Ovary (tissue), 3 donors: ENCODE data around the gene BUD23.

Experiments used
- CTCF ChIP-seq, 3 donors: fragments of 450-650 bp in 2 of 3; fragments of 200-600 bp in 1 of 3; IDR thresholded peaks; one replicate each; pipeline versions ENCODE4 v1.5.1 to v1.8.0; 2016 to 2022; ENCODE audit warnings: antibody characterized with exemption in 3 of 3, mild to moderate bottlenecking in 1 of 3
- EP300 ChIP-seq: sonication (generic); formaldehyde crosslinking; IDR thresholded peaks from one replicate; pipeline ENCODE4 v1.6.1; 2017; ENCODE audit warnings: antibody characterized with exemption
- POLR2A ChIP-seq: fragments of 450-650 bp; IDR thresholded peaks from one replicate; pipeline ENCODE4 v1.6.1; 2017; ENCODE audit warnings: antibody characterized with exemption, mild to moderate bottlenecking, moderate library complexity
- donor health status: DM: no; HTN: no; CAD: no.

- no peak for TF ChIP-seq CTCF (IDR thresholded peaks at IDR 0.05)
- no peak for TF ChIP-seq EP300
- no peak for TF ChIP-seq POLR2A
These were observed 40.6 kb upstream of the BUD23 start for GRCh38 chr7:73642834-73643233.
